ENCODE data around the gene LYL1. TPM values are rescaled to one million over a fixed set of nuclear protein-coding genes. Genes with fewer than 3 reads are reported as not detected.

The LYL1 gene
- total and polyA plus RNA-seq, 11 donors, result 5.2 to 19.1 (median 8.3) TPM

DNA sequence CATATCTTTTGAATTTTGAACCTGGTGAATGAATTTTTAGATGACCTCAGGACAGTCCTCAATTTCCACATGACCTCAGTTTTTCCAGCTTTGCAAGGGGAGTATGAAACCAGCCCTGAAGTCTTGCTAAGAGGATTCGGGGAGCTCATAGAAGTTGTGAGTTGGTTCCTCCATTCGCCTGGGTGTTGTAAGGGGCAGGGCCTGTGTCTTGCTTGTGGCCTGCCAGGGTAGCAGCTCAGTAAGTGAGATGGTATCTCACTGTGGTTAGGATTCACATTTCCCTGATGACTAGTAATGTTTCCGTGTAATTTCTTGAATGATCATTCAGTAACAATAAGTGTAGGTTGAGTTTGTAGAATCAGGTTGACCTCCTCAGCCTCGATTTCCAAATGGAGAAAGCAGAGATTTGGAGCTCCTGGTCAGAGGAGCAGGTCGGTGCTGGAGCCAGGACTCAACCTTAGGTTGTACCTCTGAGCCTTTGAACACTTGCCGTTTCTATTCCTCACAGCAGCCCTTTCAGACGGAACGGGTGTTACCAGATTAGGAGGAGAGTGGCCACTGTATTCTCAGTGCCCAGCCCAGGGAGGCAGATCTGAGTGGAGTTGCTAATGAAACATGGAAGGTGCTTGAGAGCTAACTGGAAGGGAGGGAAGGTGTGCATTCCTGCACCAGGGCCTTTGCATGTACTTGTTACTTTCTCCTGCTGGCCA is 30.0 kb upstream of the LYL1 start:
- Histone ChIP-seq H3K27ac (peak overlapping the region in 4 of 12 donors; percentile 24 to 79 (median 42)), H3K4me3 (no peak overlapping the region), H3K27me3 (no peaks in the 10 kb centered on the region), H3K4me1 (peaks cover 0 to 40% (median 7%) of the 10 kb centered on the region in 12 donors), H3K36me3 (peaks cover 0 to 28% (median 25%) of the 10 kb centered on the region in 9 donors), H3K9me3 (no peaks in the 10 kb centered on the region)
- ATAC-seq (no peak), DNase-seq (no peak)
- intact Hi-C loops (cut with DNase I), result no loop called here
- 81 to 88% (median 86%) methylated on average over 8 of the region's 8 CpGs for WGBS, 4 donors
- TF ChIP-seq, protein P1, sequence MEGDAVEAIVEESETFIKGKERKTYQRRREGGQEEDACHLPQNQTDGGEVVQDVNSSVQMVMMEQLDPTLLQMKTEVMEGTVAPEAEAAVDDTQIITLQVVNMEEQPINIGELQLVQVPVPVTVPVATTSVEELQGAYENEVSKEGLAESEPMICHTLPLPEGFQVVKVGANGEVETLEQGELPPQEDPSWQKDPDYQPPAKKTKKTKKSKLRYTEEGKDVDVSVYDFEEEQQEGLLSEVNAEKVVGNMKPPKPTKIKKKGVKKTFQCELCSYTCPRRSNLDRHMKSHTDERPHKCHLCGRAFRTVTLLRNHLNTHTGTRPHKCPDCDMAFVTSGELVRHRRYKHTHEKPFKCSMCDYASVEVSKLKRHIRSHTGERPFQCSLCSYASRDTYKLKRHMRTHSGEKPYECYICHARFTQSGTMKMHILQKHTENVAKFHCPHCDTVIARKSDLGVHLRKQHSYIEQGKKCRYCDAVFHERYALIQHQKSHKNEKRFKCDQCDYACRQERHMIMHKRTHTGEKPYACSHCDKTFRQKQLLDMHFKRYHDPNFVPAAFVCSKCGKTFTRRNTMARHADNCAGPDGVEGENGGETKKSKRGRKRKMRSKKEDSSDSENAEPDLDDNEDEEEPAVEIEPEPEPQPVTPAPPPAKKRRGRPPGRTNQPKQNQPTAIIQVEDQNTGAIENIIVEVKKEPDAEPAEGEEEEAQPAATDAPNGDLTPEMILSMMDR (IDR thresholded peaks at IDR 0.05), result no peak
- no peak for TF ChIP-seq POLR2A (IDR thresholded peaks at IDR 0.05)

DNA sequence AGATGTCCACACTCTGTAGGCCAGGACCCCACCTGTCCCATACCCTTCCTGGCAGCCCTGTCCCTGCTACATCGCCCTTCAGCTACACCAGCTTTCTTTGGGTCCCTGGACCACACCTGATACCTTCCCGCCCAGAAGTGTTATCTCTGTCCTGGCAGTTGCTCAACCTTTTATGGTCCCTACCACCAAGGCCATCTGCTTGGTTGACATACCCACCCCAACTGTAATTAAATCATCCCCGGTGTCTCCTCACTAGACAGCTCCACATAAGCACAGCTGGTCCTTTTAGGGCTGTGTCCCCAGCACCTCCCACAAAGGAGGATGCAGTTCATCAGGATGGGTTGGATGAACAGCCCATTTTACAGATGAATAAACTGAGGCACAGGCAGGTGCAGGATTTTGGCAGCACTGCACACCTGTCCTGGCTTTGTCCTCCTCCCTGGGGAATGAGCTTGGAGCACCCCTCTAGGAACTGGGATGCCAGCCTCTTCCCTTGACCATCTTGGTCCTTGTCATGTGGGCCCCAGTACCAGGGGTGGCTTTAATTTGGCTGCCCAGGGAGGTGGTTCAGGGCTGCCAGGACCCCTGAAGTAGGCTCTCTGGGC is 28.3 kb upstream of the LYL1 start:
- Histone ChIP-seq H3K9me3 (no peaks in the 10 kb centered on the region), H3K27me3 (no peaks in the 10 kb centered on the region), H3K36me3 (peaks cover 0 to 18% (median 10%) of the 10 kb centered on the region in 9 donors), H3K4me1 (peaks cover 0 to 40% (median 7%) of the 10 kb centered on the region in 12 donors), H3K4me3 (no peak overlapping the region), H3K27ac (no peak overlapping the region)
- TF ChIP-seq, protein P1 (IDR thresholded peaks at IDR 0.05), result no peak
- TF ChIP-seq POLR2A (IDR thresholded peaks at IDR 0.05), result no peak
- intact Hi-C loops (cut with DNase I), result no loop called here
- DNase-seq, result no peak
- WGBS, 4 donors, result 97 to 100% (median 98%) methylated on average over 3 of the region's 3 CpGs
- no peak for ATAC-seq

DNA sequence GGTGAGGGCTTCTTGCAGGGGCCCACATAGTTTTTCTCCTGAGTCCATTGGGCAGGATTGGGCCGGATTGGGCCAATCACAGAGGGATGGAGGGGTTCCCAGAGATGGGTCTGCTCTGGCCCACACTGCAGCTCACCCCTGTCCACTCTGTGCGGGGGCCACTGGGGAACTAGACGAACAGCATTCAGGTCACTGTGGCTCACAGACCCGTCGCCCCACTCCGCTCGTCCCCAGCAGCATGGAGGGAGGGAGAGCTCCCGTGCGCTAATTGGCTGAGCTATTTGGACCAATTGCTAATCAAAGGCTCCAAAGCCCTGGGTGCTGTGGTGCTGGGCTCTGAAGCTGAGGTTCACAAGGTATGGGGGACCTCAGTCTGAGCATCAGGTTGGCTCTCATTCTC is 26.7 kb upstream of the LYL1 start:
- H3K36me3 ChIP-seq, result peaks cover 0 to 7% (median 0%) of the 10 kb centered on the region in 9 donors
- H3K27ac ChIP-seq, result no peak overlapping the region
- WGBS, 4 donors, result 84 to 100% (median 94%) methylated on average over 1 to 9 of the region's 9 CpGs
- no peaks in the 10 kb centered on the region for H3K9me3 ChIP-seq
- TF ChIP-seq POLR2A (IDR thresholded peaks at IDR 0.05), result no peak
- TF ChIP-seq, protein P1 (IDR thresholded peaks at IDR 0.05), result no peak
- no peak overlapping the region for H3K4me3 ChIP-seq
- ATAC-seq, result no peak
- H3K27me3 ChIP-seq, result no peaks in the 10 kb centered on the region
- no peak for DNase-seq
- peaks cover 0 to 35% (median 7%) of the 10 kb centered on the region in 12 donors for H3K4me1 ChIP-seq
- intact Hi-C loops (cut with DNase I), result no loop called here

DNA sequence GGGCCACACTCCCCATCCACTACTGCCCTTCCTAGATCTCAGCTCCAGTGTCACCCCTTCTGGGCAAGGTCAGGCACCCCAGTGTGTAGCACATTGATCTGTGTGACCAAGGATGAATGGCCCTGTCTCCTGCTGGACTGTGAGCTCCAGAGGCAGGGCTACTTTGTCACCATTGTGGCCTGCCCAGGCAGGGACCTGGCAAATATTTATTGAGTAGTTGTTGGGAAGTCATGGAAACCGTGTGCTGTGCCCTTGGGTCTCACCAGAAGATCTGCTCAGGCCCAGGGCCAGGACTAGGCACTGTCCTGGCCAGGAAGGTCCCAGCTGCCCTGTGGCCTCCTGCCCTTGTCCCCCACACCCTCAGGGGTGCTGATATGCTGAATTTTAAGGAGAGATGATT is 25.9 kb upstream of the LYL1 start:
- no peaks in the 10 kb centered on the region for H3K27me3 ChIP-seq
- WGBS, 4 donors, result 41 to 80% (median 67%) methylated on average over 1 of the region's 1 CpG; no CpG with 5 or more reads in 1 of the 4 donors
- no peaks in the 10 kb centered on the region for H3K9me3 ChIP-seq
- H3K4me1 ChIP-seq, result peaks cover 0 to 27% (median 6%) of the 10 kb centered on the region in 12 donors
- DNase-seq (no peak), ATAC-seq (peak; percentile 27 to 52 (median 38))
- H3K27ac ChIP-seq, result peak overlapping the region in 1 of 12 donors; percentile 47
- H3K36me3 ChIP-seq, result peaks cover 0 to 7% (median 0%) of the 10 kb centered on the region in 9 donors
- intact Hi-C loops (cut with DNase I), result no loop called here
- TF ChIP-seq, protein P1 (IDR thresholded peaks at IDR 0.05), result no peak
- TF ChIP-seq POLR2A (IDR thresholded peaks at IDR 0.05), result no peak
- H3K4me3 ChIP-seq, result no peak overlapping the region
